MM.1S (cell line): ENCODE data around the gene TMEM115.
"Not testable (repeated sequence)": the region's sequence is repeated elsewhere in the genome, so short reads cannot be mapped to it uniquely, and the experiment has no call there.

Experiments used
- DNase-seq: peaks from one replicate; pipeline ENCODE4 v3.0.0-alpha.2; 2015
- H2AFZ ChIP-seq: fragments of 300-600 bp; sonication (generic); 2 replicates; pipeline ENCODE4 v1.6.0; 2016; ENCODE audit warnings: antibody characterized with exemption, low read length
- H3F3A ChIP-seq: fragments of 300-600 bp; sonication (generic); 2 replicates; pipeline ENCODE4 v1.6.1; 2016; ENCODE audit warnings: mild to moderate bottlenecking, antibody characterized with exemption, low read length, moderate library complexity, mixed read lengths; ENCODE audit not compliant: insufficient read depth
- H3K27ac ChIP-seq: fragments of 300-600 bp; sonication (generic); 2 replicates; pipeline ENCODE4 v1.5.1; 2016; ENCODE audit warnings: mild to moderate bottlenecking, low read length
- H3K27me3 ChIP-seq: fragments of 300-600 bp; sonication (generic); replicated peaks from 2 replicates; pipeline ENCODE4 v1.6.0; 2016; ENCODE audit warnings: low read length; ENCODE audit not compliant: insufficient read depth
- H3K36me3 ChIP-seq: fragments of 300-600 bp; sonication (generic); replicated peaks from 2 replicates; pipeline ENCODE4 v1.6.1; 2016; ENCODE audit warnings: mild to moderate bottlenecking, low read length, mixed read lengths; ENCODE audit not compliant: insufficient read depth
- H3K4me1 ChIP-seq: fragments of 300-600 bp; sonication (generic); 2 replicates; pipeline ENCODE4 v1.6.1; 2016; ENCODE audit warnings: low read length, mixed read lengths
- H3K4me2 ChIP-seq: fragments of 300-600 bp; sonication (generic); 2 replicates; pipeline ENCODE4 v1.6.0; 2016; ENCODE audit warnings: low read depth, low read length
- H3K4me3 ChIP-seq: fragments of 300-600 bp; sonication (generic); 2 replicates; pipeline ENCODE4 v1.5.1; 2016; ENCODE audit warnings: low read length, mixed read lengths
- H3K79me2 ChIP-seq: fragments of 300-600 bp; sonication (generic); 2 replicates; pipeline ENCODE4 v1.6.1; 2016; ENCODE audit warnings: mixed run types, low read length, mixed read lengths
- H3K9ac ChIP-seq: fragments of 300-600 bp; sonication (generic); 2 replicates; pipeline ENCODE4 v1.6.1; 2016; ENCODE audit warnings: low read length, mixed read lengths
- H3K9me2 ChIP-seq: fragments of 300-600 bp; sonication (generic); replicated peaks from 2 replicates; pipeline ENCODE4 v1.6.1; 2016; ENCODE audit warnings: mild to moderate bottlenecking, low read length, mixed read lengths; ENCODE audit not compliant: insufficient read depth
- H3K9me3 ChIP-seq: fragments of 300-600 bp; sonication (generic); replicated peaks from 2 replicates; pipeline ENCODE4 v1.6.1; 2016; ENCODE audit warnings: mild to moderate bottlenecking, low read length, mixed read lengths; ENCODE audit not compliant: insufficient read depth
- H4K20me1 ChIP-seq: fragments of 300-600 bp; sonication (generic); 2 replicates; pipeline ENCODE4 v1.6.1; 2016; ENCODE audit warnings: mild to moderate bottlenecking, low read length, moderate library complexity, mixed read lengths; ENCODE audit not compliant: insufficient read depth
- EZH2 ChIP-seq: fragments of 300-600 bp; sonication (generic); optimal IDR thresholded peaks from 2 replicates; pipeline ENCODE3; 2017; ENCODE audit warnings: low read depth, mild to moderate bottlenecking, antibody characterized with exemption, low read length, mixed read lengths
- EZH2phosphoT487 ChIP-seq: fragments of 300-600 bp; sonication (generic); IDR thresholded peaks from 2 replicates; pipeline ENCODE4 v1.6.1; 2018; ENCODE audit warnings: antibody characterized with exemption, low read length
- TF ChIP-seq, protein P1 (sequence below): fragments of 300-600 bp; sonication (generic); IDR thresholded peaks from 2 replicates; pipeline ENCODE4 v1.5.1; 2016; ENCODE audit warnings: antibody characterized with exemption, low read length, mixed read lengths

TMEM115 gene

GRCh38 chr3:50314816-50315215 is 44.5 kb downstream of the TMEM115 start:
- TF ChIP-seq EZH2 (no peak), EZH2phosphoT487 (no peak)
- TF ChIP-seq, protein P1, sequence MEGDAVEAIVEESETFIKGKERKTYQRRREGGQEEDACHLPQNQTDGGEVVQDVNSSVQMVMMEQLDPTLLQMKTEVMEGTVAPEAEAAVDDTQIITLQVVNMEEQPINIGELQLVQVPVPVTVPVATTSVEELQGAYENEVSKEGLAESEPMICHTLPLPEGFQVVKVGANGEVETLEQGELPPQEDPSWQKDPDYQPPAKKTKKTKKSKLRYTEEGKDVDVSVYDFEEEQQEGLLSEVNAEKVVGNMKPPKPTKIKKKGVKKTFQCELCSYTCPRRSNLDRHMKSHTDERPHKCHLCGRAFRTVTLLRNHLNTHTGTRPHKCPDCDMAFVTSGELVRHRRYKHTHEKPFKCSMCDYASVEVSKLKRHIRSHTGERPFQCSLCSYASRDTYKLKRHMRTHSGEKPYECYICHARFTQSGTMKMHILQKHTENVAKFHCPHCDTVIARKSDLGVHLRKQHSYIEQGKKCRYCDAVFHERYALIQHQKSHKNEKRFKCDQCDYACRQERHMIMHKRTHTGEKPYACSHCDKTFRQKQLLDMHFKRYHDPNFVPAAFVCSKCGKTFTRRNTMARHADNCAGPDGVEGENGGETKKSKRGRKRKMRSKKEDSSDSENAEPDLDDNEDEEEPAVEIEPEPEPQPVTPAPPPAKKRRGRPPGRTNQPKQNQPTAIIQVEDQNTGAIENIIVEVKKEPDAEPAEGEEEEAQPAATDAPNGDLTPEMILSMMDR: no peak
- Histone ChIP-seq H3K4me3 (no peak overlapping the region), H3K79me2 (peaks cover 4% of the 10 kb centered on the region; the same call in 1 of the 2 replicates), H3K27ac (no peak overlapping the region), H3K9ac (no peak overlapping the region), H3K9me2 (no peaks in the 10 kb centered on the region), H2AFZ (no peak overlapping the region), H3K4me1 (0 out of 2 replicates have a peak, but pooled peaks cover 5% of the 10 kb centered on the region), H3K9me3 (no peaks in the 10 kb centered on the region), H3K4me2 (no peak overlapping the region), H3K36me3 (no peaks in the 10 kb centered on the region), H3F3A (no peaks in the 10 kb centered on the region), H3K27me3 (no peaks in the 10 kb centered on the region), H4K20me1 (no peaks in the 10 kb centered on the region)
- no peak for DNase-seq

GRCh38 chr3:50314342-50314741 is 45.0 kb downstream of the TMEM115 start:
- Histone ChIP-seq H3K4me1 (0 out of 2 replicates have a peak, but pooled peaks cover 5% of the 10 kb centered on the region), H3K4me2 (no peak overlapping the region), H3K9me3 (no peaks in the 10 kb centered on the region), H3K36me3 (no peaks in the 10 kb centered on the region), H3F3A (0 out of 2 replicates have a peak, but pooled peaks cover 3% of the 10 kb centered on the region), H3K27ac (no peak overlapping the region), H3K9ac (no peak overlapping the region), H3K79me2 (no peaks in the 10 kb centered on the region), H2AFZ (no peak overlapping the region), H3K4me3 (no peak overlapping the region), H3K9me2 (no peaks in the 10 kb centered on the region), H3K27me3 (no peaks in the 10 kb centered on the region), H4K20me1 (no peaks in the 10 kb centered on the region)
- TF ChIP-seq EZH2: no peak
- TF ChIP-seq, protein P1: no peak
- no peak for DNase-seq

GRCh38 chr3:50312041-50312440 is 47.3 kb downstream of the TMEM115 start:
- H3K79me2 ChIP-seq, H3K4me1 ChIP-seq, H3K4me3 ChIP-seq, H3K9me2 ChIP-seq, H4K20me1 ChIP-seq, H3F3A ChIP-seq, H3K4me2 ChIP-seq, H2AFZ ChIP-seq, DNase-seq, H3K36me3 ChIP-seq, H3K9me3 ChIP-seq, H3K27me3 ChIP-seq, H3K27ac ChIP-seq, H3K9ac ChIP-seq: not testable (repeated sequence)
